Measurements from ENCODE around the gene PPP2R2B.

PPP2R2B gene

GRCh38 chr5:146690880-146691355 is 187.6 kb downstream of the PPP2R2B start:
- DNase-seq, result no peak

- DNase-seq, result no peak
Measured at GRCh38 chr5:146687630-146688029, 190.9 kb downstream of the PPP2R2B start.

- DNase-seq, result no peak
Measured at GRCh38 chr5:146683861-146684260, 194.7 kb downstream of the PPP2R2B start.

- DNase-seq, result no peak
Measured at GRCh38 chr5:146682899-146683532, 195.5 kb downstream of the PPP2R2B start.

- DNase-seq, result no peak
Measured at GRCh38 chr5:146681585-146682105, 196.9 kb downstream of the PPP2R2B start.

- no peak for DNase-seq
Measured at GRCh38 chr5:146680846-146681584, 197.5 kb downstream of the PPP2R2B start.

GRCh38 chr5:146675636-146676035 is 202.9 kb downstream of the PPP2R2B start:
- no peak for DNase-seq

GRCh38 chr5:146672866-146673265 is 205.7 kb downstream of the PPP2R2B start:
- no peak for DNase-seq

- no peak for DNase-seq
Measured at GRCh38 chr5:146671561-146672295, 206.8 kb downstream of the PPP2R2B start.

GRCh38 chr5:146669656-146670055 is 208.9 kb downstream of the PPP2R2B start:
- DNase-seq, result no peak

- DNase-seq, result no peak
Measured at GRCh38 chr5:146667633-146668272, 210.8 kb downstream of the PPP2R2B start.

- no peak for DNase-seq
Measured at GRCh38 chr5:146662229-146662628, 216.3 kb downstream of the PPP2R2B start.

GRCh38 chr5:146660376-146660960 is 218.1 kb downstream of the PPP2R2B start:
- no peak for DNase-seq

GRCh38 chr5:146659961-146660360 is 218.6 kb downstream of the PPP2R2B start:
- DNase-seq, result no peak

GRCh38 chr5:146656703-146657102 is 221.9 kb downstream of the PPP2R2B start:
- no peak for DNase-seq

GRCh38 chr5:146653560-146653959 is 225.0 kb downstream of the PPP2R2B start:
- DNase-seq, result no peak

- no peak for DNase-seq
Measured at GRCh38 chr5:146652547-146652946, 226.0 kb downstream of the PPP2R2B start.

- no peak for DNase-seq
Measured at GRCh38 chr5:146647656-146648199, 230.8 kb downstream of the PPP2R2B start.

- no peak for DNase-seq
Measured at GRCh38 chr5:146646441-146646840, 232.1 kb downstream of the PPP2R2B start.

- no peak for DNase-seq
Measured at GRCh38 chr5:146645342-146645741, 233.2 kb downstream of the PPP2R2B start.

GRCh38 chr5:146644831-146645230 is 233.7 kb downstream of the PPP2R2B start:
- DNase-seq, result no peak

- DNase-seq, result no peak
Measured at GRCh38 chr5:146643776-146644175, 234.8 kb downstream of the PPP2R2B start.

All from activated CD4-positive, alpha-beta T cell treated with anti-CD3 and anti-CD28 coated beads, Interleukin-2, amount 50 U/mL, for 4 hours (primary cell).